ENCODE data around the gene PTPN6. TPM values are rescaled to one million over a fixed set of nuclear protein-coding genes. Genes with fewer than 3 reads are reported as not detected.

PTPN6 gene
- total and polyA plus RNA-seq, 2 of the 13 experiments (the other 11 are each of a cell fraction or from before 2014, with no cell fraction given), result 10.5 to 10.6 TPM

GRCh38 chr12:6943722-6944380, 7.3 kb upstream of the PTPN6 start, which contains the start of the genes C12orf57 and RNU7-1 (continued):
- TF ChIP-seq ETS1 (CRISPR knock-in tag; IDR thresholded peaks at IDR 0.05) (no peak), ZNF891 (CRISPR knock-in tag; IDR thresholded peaks at IDR 0.05) (peak; percentile 34; the same call in 1 of the 2 replicates), POLR2G (IDR thresholded peaks at IDR 0.05; ENCODE audit: low read depth, low read length) (peak; percentile 100), KMT2A (CRISPR knock-in tag; IDR thresholded peaks at IDR 0.05) (peak; percentile 84; the same call in 1 of the 2 replicates), ZNF281 (CRISPR knock-in tag; IDR thresholded peaks at IDR 0.05; ENCODE audit: borderline replicate concordance) (no peak), HDAC2 (CRISPR knock-in tag; IDR thresholded peaks at IDR 0.05) (peak; percentile 79; the same call in 1 of the 2 replicates), ZBTB42 (CRISPR knock-in tag; IDR thresholded peaks at IDR 0.05) (0 out of 2 replicates have a peak, but pooled peaks have one; percentile 10), ZNF343 (CRISPR knock-in tag; IDR thresholded peaks at IDR 0.05) (no peak; the same call in 1 of the 2 replicates), ZNF207 (IDR thresholded peaks at IDR 0.05; ENCODE audit: borderline replicate concordance) (no peak), RBAK (CRISPR knock-in tag; IDR thresholded peaks at IDR 0.05) (no peak), ZNF703 (CRISPR knock-in tag; IDR thresholded peaks at IDR 0.05; ENCODE audit: borderline replicate concordance) (peak; percentile 83), ZNF3 (CRISPR knock-in tag; IDR thresholded peaks at IDR 0.05) (0 out of 2 replicates have a peak, but pooled peaks have one; percentile 60), ZNF510 (CRISPR knock-in tag; IDR thresholded peaks at IDR 0.05; ENCODE audit: low read depth) (0 out of 2 replicates have a peak, but pooled peaks have one; percentile 36), SUZ12 (IDR thresholded peaks at IDR 0.05; ENCODE audit: low read depth, low read length) (no peak), DZIP1 (CRISPR knock-in tag; IDR thresholded peaks at IDR 0.05) (no peak; the same call in 1 of the 2 replicates), ARNT2 (CRISPR knock-in tag; IDR thresholded peaks at IDR 0.05; ENCODE audit: low read depth) (0 out of 2 replicates have a peak, but pooled peaks have one; percentile 13), ZNF720 (CRISPR knock-in tag; IDR thresholded peaks at IDR 0.05) (no peak), ZNF264 (CRISPR knock-in tag; IDR thresholded peaks at IDR 0.05) (peak; percentile 35), ZSCAN9 (CRISPR knock-in tag; IDR thresholded peaks at IDR 0.05; ENCODE audit: borderline replicate concordance) (peak; percentile 87), ATF6 (CRISPR knock-in tag; conservative IDR thresholded peaks at IDR 0.05) (peak; percentile 94; the same call in 1 of the 2 replicates)
